ENCODE data around the gene EPHA8.

The EPHA8 gene

DNA sequence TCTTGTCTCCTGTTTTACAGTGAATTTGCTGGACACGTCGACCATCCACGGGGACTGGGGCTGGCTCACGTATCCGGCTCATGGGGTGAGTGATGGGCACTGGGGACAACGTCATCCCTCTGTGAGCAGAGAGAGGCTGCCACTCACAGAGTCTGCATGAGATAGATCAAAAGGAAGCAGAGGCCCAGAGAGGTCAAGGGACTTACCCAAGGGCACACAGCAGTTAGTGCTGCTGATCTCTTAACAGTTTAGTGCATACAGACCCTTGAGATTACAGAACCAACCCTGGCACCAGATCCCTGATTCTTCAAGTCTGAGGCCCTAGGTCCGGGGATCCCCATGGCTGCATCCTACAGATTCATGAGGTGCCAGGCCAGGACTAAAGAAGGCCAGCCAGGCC lies 6.0 kb downstream of the EPHA8 start:
- DNase-seq: no peak

DNA sequence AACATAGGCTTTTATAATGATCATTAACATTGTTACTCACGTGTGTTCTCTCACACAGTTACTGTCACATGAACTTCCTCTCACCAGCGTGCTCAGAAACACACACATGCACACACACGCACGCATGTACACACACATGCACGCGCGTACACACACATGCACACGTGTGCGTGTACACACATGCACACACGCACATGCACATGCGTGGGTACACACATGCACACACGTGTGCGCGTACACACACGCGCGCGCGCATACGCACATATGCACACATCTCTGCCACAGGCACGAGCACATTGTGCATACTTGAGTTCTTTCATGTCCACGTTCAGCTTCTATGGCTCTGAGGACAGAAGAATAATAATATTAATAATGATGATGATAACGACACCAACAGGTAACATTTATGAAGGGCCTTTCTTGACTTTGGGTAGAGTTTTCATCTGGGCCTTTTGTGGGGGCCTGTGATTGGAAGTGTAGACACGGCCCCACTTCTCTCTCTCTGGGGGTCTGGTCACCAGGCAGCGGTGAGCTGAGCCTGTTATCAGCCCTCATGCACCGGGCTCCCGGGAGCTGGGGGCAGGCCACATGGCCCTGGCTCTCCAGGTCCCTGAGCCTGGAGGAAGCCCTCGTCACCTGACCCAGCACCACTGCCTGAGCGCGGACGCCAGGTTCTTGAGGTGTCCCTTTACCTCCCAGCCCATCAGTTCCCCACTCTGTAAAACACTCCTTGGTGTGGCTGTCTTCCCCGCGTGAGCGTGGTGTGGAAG lies 7.0 kb downstream of the EPHA8 start:
- no peak for DNase-seq

DNA sequence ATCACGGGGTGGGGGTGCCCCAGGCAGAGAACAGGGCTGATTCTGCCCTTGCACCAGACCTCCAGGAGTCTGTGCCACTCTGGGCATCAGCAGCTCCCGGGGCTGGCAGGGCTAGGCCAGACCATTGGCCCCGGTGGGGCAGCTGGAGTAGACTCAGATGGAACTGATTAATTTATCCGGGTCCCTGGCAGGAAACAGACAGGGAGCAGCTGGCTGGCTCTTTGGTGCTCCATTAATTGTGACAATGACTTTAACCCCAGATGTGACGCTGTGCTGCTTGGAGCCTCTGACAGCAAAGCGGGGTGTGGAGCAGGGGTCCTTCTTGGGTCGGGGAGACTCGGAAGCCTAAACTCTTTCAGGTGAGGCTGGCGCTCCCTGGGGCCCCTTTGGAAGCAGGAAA lies 9.5 kb downstream of the EPHA8 start:
- DNase-seq: no peak

DNA sequence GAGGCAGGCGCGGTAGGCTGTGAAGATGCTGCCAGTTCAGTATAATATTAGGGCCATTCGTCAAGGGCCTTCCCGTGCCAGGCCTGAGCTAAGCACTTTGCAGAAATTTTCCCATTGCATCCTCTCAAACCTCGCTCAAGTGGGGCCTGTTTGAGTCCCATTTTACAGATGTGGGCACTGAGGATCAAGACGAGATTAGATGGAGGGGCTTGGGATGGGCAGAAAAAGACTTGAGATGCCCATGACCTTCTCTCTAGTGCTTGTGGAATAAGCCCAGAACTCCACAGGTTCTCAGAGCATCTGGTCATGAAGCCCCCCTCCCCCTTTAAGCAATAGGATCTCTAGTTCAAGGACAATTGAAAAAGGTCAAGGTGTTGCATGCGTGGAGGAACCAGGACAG lies 9.9 kb downstream of the EPHA8 start:
- no peak for DNase-seq

DNA sequence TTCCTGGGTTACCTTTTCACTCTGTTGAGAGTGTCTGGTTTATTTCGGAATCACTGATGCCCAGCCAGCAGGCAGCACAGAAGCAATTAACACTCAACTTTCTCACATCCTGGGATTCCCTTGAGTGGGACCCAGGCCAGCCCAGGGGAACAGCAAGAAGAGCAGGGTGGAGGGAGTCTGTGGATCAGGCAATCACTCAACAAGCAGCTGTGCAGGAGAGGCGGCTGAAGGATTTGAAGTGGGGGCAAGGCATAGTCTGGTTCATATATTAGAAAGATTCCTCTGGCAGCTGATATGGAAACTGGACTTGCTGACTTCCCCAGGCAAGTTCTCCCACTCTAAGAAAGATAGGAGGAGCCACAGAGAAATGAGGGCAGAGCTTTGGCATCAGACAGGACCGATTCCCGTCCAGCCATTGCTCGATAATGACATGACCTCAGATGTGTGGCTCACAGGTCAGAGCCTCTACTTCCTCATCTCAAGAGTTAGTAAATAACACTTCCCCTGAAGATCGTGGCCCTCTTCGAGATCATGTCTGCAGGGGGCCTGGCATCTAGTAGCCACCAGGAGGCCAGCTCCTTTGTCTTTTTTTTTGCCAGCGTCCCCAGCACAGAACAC lies 12.4 kb downstream of the EPHA8 start:
- no peak for DNase-seq

DNA sequence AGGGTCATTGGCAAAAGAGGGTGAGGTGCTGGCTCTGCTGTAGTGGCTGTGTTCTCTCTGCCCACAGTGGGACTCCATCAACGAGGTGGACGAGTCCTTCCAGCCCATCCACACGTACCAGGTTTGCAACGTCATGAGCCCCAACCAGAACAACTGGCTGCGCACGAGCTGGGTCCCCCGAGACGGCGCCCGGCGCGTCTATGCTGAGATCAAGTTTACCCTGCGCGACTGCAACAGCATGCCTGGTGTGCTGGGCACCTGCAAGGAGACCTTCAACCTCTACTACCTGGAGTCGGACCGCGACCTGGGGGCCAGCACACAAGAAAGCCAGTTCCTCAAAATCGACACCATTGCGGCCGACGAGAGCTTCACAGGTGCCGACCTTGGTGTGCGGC lies 12.9 kb downstream of the EPHA8 start:
- no peak for DNase-seq

DNA sequence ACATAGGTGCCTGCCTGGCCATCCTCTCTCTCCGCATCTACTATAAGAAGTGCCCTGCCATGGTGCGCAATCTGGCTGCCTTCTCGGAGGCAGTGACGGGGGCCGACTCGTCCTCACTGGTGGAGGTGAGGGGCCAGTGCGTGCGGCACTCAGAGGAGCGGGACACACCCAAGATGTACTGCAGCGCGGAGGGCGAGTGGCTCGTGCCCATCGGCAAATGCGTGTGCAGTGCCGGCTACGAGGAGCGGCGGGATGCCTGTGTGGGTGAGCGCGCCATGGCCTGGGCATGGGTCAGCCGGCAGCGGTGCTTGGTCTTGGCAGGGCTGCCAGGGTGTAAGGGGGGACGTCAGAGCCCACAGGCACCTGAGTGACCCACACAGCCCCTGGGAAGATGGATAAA lies 13.3 kb downstream of the EPHA8 start:
- no peak for DNase-seq

DNA sequence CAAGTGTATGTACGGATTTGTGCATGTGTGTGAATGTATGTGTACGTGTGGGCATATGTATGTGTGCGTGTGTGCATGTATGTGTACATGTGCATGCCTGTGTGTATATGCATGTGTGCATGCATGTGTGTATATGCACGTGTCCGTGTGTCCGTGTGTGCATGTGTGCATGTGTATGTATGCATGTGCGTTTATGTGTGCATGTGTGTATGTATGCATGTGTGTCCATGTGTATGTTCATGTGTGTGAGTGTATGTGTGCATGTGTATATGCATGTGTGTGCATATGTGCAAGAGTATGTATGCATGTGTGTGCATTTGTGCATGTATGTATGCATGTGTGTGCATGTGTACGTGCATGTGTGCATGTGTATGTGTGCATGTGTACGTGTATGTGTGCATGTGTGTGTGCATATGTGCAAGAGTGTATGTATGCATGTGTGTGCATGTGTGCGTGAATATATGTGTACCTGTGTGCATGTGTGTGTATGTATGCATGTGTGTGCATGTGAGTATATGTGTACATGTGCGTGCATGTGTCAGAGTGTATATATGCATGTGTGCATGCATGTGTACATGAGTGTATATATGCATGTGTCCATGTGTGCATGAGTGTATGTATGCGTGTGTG lies 15.6 kb downstream of the EPHA8 start:
- DNase-seq: no peak

DNA sequence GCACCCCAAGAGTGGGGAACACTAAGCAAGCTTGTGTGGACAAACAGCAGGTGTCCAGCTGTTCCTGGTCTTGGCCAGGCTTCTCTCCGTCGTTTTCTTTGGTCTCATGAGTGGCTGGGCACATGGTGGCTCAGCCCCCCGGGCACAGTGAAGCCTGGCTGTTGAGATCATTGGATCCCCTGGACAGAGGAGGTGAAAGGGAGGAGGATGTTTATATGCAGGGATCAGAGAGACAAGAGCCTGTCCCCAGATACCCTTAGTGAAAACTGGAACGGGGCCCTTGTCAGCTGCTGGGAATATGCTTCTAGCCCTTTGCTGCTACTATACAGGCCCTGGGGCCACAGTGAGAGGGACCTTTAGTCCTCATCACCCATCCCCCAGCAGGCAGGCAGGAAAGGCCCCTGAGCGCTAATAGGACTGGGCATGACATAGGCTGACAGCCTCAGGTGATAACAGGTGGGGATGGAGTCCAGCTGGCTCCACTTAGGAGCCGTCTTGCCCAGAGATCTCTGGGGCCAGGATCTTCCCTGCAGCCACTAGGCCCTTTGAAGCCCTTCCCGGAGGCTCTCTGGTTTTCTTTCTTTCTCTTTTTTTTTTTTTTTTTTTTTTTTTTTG lies 16.4 kb downstream of the EPHA8 start:
- DNase-seq: no peak

DNA sequence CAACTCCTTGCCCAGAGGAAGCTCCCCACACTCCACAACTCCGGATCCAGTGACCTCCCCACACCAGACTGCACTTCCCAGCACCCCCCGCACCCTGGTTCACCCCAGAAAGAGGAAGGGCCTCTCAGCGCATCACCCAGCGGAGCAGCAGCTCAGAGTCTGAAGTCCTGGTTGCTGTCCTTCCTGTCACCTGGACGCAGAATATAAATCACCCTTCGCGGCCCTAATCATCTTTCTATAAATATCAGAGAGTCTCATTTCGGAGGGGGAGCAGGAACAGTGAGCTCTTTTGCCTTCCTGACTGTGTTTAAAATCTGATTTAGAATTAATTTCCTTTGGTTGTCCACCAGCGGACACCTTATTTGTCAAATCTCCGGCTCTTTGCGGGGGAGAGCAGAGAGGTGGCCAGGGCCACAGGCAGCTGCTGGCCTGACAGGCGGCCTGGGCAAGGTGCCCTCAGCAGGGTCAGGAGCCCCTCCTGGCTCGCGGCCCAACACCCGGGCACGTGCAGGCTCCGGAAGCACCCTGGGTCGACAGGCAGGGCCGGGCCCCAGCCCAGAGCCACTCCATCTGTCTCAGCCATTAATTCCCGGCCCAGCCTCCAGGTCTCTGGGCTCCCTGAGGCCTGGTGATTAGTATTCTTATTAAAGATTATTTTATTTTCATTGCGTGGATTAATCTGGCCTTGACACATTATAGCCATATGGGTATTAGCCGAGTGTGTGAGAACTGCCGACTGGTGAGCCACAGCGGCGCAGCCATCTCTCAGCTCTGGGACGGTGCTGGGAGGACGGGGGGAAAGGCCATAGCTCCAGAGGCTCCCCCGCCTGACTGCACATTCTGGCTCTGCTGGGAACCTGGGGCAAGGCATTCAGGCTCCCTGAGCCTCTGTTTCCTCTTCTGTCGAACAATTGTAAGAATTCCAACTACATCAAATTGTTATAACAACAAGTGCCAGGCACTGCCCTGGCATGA lies 19.7 kb downstream of the EPHA8 start:
- no peak for DNase-seq

DNA sequence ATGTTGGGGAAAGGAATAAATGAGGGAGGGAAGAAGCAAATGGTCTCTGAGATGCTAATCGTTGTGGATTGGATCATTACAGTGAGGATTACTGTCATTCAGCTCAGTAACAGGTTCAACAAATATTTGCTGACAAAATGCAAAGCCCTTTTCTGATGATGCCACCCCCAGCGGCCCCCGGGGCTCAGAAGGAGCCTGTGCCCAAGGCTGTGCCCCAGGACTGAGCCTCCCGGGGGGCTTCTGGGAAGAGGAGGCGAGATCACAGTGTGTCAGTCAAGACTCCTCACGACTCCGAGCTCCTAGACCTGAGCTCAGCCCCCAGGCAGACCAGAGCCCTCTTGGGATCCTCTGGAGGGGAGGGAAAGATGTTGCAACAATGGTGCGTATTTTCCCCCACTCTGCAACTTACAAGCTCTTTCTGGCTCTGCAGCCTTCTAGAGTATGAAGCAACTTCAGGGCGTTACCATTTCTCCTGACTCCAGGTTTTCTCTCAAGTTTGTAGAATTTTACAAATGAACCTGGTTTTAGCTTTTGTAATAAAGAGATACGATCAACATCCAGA lies 20.8 kb downstream of the EPHA8 start:
- no peak for DNase-seq

DNA sequence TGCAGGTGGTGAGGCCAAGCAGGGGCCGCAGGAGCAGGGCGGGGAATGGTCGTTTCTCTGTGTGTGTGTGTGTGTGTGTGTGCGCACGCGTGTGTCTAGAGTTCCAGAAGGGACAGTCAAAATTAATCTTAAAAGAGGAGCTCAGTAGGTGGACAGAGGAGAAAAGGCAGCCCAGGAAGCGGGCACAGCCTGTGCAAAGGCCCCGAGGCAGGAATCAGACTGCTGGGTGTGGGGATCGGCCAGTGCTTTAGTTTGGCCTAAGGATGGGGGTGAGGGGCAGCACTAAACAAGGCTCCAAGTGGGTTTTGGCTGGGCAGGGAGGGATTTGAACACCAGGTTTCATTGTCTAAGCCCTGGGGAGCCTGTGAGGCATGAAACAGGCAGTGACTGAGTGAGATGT lies 21.7 kb downstream of the EPHA8 start:
- no peak for DNase-seq

DNA sequence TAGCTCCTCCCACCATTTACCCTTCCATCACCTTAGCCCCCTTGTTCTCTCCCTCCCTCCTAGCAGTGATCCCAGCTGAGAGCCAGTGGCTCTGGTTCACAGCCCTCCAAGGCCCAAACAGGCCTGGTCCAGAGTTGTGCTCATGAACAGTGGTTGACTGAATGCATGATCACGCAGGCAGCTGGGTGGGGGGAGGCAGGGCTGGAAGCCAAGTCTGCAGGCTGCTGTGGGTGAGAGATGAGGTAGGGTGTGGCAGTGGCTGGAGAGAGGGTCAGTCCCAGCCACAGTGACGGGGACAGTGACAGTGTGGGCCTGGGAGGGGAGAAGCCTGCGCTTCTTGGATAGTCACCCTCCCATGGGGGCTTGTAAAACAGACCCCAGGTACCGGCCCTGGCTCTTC lies 22.2 kb downstream of the EPHA8 start:
- no peak for DNase-seq

DNA sequence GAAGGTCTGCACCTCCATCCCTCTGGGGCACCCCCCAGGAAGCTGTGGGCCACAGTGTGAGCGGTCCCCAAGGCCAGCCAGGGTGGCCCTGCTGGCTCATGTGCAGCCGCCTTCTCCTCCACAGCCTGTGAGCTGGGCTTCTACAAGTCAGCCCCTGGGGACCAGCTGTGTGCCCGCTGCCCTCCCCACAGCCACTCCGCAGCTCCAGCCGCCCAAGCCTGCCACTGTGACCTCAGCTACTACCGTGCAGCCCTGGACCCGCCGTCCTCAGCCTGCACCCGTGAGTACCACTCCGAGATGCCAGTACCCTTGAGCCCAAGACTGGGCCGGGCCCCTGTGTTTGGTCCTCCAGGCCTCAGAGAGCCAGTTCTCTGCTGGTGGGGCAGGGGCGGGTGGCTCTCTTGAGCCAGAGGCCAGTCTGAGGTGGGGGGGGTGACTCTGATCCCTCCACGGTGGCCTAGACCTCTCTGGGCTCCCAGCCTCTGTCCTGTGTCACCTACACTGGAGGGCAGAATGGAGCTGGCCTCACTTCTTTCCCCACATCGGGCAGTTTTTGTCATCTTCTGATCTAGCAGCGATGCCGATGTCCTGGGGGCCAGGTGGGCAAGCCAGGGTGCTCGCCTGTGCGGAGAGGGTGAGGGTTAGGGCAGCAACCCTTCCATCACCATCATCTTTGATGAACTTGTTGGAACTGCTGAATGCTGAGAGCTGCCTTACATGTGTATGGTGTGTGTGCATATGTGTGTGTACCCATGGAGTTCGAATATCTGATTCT lies 23.3 kb downstream of the EPHA8 start:
- DNase-seq: no peak

DNA sequence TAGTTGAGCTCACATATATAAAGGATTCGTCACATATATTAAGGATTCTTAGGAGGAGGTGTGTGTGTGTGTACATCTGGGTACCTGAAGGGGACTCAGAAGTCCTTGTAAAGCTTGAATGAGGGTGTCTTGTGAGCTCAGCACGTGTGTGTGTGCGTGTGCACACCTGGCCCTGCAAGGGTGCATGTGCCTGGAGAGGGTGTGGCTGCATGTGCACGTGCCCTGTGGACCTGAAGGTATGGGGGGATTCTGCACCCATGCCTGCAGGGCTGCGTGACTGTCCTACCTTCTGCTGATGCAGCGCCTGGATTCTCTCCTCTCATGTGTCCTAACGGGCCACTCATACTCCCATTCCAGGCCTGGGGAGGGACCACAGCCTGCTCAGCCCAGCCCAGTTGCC lies 24.0 kb downstream of the EPHA8 start:
- no peak for DNase-seq

DNA sequence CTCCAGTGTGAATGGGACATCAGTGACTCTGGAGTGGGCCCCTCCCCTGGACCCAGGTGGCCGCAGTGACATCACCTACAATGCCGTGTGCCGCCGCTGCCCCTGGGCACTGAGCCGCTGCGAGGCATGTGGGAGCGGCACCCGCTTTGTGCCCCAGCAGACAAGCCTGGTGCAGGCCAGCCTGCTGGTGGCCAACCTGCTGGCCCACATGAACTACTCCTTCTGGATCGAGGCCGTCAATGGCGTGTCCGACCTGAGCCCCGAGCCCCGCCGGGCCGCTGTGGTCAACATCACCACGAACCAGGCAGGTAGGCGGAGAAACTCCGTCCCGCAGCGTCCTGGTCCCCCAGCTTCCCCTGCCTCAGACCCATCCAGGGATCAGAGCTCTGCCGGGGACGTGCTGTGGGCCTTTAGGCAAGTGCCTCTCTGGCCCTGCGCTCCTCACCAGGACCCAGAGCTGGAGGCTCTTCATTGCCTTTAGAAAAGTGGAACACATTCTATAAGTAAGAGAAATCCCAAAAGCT lies 25.7 kb downstream of the EPHA8 start:
- DNase-seq: no peak

DNA sequence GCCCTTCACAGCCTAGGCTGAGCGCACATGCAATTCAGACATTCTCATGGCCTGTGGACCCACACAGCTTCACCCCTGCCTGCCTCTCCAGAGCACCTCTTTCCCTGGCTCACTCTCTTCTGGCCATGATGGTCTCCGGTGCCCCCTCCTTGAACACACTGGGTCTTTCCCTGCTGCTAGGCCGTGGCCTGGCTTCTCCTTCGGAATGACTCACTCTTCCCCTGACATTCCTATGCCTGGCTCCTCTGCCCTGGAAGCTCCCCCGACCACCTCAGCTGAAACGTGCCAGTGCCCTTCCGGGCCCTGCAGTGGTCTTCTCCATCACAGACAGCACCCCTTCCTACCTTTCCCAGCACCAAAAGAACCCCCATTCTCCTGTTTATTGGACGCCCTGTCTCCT lies 28.3 kb downstream of the EPHA8 start:
- no peak for DNase-seq

DNA sequence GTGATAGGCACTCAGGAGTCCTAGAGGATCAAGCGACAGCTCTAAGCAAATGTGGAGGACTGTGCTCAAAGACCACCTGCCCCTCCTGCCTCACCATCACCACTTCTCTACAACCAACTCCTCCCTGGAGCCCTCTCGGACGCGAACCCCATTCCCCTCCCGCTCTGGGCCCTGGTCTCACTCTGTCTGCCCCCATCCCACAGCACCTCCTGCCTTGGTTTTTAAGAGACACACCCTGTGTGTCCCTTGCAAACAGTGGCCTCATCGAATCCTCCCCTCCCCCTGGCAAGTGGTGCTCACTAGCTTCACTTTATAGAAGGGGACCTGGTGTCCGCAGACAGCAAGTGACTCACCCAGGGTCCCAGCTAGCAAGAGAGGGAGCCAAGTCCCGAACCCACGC lies 28.8 kb downstream of the EPHA8 start:
- DNase-seq: no peak

DNA sequence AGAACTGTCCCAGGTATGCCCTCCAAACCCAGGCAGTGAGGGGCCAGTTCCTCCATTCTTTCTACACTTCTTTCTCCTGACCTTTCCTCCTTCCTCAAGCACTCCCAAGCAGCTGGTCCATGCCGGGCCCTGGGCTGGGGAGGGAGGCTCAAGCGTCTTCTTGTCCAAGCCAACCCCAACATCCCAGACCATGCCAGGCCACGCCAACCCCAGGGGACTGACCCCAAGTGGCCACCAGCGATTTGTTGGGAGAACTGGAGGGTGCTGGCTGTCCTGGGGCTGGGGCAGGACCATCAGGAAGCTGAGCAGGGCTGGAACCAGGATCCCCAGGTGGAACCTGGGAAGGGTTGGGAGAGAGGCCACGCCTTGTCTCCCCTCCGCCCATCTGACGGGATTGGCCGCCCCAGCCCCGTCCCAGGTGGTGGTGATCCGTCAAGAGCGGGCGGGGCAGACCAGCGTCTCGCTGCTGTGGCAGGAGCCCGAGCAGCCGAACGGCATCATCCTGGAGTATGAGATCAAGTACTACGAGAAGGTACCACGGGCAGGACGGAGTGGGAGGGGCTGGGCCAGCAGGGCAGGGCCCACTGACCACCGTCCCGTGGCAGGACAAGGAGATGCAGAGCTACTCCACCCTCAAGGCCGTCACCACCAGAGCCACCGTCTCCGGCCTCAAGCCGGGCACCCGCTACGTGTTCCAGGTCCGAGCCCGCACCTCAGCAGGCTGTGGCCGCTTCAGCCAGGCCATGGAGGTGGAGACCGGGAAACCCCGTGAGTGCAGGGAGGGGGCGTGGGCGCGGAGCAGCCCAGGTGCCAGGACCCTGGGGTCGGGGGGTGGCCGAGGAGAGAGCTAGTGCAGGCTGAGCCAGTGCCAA lies 29.9 kb downstream of the EPHA8 start:
- DNase-seq: no peak

DNA sequence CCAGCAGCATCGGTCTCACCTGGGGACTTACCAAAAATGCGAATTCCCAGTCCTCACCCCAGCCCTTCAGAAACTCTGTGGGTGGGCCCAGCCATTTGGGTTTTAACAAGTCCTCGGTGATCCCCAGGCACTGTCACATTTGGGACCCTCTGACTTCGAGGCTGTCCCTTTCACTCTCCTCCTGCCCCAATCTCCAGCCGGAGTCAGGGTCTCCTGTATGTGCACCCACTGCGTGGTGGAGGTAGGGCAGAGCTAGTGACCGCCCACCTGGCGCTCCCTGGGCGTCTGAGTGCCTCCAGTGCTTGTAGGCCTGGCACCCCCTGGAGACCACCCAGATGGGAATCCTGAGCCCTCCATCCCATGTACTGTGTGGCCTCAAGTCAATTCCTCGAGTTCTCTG lies 31.1 kb downstream of the EPHA8 start:
- DNase-seq: no peak

Data from NCI-H1436 (cell line).